DMS53 treated with DMSO at 0.1 percent for 48 hours (cell line): Measurements from ENCODE around the gene CLEC6A.
"Not testable (repeated sequence)": the region's sequence is repeated elsewhere in the genome, so short reads cannot be mapped to it uniquely, and the experiment has no call there.

Source experiments
- DNase-seq: peaks from one replicate; lab custom pipeline; 2025; ENCODE audit not compliant: unreplicated experiment; lab: John Stamatoyannopoulos, UW

Gene CLEC6A

DNA sequence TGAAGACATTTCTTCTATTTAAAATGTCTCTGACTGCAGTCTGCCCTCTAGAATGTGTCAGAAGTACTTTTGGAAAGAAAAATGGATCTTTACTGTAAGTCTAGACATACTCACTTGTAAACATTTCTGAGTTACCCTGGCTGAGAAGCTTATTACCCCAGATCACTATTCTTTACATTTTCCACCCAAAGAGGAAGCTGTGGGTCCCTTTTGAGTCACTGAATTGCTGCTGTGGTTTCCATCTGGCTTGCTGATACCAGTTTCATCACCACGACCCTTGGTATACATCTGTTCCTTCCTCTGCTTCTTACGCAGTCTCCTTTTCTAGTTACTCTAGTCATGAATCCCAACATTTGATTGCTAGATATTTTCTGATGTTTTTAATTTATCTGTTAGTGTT lies 37.3 kb downstream of the CLEC6A start:
- no peak for DNase-seq

DNA sequence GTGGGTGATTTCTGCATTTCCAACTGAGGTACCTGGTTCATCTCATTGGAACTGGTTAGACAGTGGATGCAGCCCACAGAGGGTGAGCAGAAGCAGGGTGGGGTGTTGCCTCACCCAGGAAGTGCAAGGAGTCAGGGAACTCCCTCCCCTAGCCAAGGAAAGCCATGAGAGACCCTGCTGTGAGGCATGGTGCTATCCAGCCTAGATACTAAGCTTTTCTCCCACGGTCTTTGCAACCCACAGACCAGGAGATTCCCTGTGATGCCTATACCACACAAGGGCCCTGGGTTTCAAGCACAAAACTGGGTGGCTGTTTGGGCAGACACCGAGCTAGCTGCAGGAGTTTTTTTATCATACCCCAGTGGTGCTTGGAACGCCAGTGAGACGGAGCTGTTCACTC lies 39.9 kb downstream of the CLEC6A start:
- DNase-seq, result not testable (repeated sequence)

DNA sequence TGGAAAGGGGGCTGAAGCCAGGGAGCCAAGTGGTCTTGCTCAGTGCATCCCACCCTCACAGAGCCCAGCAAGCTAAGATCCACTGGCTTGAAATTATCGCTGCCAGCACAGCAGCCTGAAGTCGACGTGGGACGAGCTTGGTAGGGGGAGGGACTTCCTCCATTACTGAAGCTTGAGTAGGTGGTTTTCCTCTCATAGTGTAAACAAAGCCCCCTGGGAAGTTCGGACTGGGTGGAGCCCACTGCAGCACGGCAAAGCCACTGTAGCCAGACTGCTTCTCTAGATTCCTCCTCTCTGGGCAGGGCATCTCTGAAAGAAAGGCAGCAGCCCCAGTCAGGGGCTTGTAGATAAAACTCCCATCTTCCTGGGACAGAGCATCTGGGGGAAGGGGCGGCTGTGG lies 40.3 kb downstream of the CLEC6A start:
- not testable (repeated sequence) for DNase-seq

DNA sequence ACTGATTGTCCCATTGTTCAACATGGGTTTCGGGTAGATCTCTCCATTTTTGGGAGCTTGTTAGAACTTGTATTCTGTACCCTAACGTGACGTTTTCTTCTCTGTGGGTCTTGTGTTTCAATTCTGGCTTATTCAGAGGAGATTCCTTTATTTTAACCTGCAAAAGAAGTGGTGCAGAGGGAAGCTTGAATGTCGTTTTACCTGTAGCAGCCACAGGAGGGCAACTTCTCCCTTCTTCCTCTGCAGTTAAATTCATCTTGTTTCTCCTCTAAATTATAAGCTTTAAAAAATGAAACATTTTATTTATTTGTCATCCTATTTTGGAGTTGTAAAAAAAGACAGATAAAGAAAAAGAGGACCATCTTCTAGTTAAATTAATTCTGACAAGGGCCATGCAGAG lies 43.9 kb downstream of the CLEC6A start:
- DNase-seq, result no peak

DNA sequence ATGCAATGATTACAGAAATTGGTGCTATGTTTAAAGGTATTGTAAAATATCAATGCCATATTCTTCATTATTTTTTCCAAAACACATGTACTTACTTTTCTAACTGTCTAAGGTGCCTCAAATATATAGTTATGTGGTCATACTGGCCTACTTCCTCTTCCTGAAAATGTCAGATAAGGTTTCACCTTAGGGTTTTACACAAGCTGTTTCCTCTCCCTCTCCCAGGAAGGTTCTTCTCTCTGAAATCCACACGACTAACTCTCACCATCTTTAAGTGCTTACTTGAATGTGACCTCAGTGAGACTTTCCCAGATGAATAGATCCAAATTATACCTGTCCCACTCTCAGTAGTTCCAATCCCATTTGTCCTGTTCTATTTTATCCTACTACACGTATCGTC lies 46.0 kb downstream of the CLEC6A start:
- DNase-seq, result no peak

DNA sequence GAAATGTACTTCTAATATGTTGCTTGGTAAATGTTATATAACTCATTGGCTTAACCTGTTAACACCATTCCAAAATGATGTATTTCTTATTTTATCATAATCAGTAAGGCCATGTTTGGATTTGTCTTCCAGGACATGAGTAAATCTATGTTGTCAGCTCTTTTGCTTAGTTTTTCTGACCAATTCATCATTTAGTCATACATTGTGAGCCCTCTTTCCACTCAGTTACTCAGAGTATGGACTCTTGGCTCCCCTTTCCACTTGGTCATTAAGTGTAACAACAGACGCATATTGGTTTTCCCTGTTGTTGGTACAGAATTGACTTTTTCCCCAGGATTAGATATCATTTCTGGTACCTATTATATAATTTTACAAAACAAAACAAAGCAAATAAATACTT lies 48.6 kb downstream of the CLEC6A start:
- DNase-seq, result no peak

DNA sequence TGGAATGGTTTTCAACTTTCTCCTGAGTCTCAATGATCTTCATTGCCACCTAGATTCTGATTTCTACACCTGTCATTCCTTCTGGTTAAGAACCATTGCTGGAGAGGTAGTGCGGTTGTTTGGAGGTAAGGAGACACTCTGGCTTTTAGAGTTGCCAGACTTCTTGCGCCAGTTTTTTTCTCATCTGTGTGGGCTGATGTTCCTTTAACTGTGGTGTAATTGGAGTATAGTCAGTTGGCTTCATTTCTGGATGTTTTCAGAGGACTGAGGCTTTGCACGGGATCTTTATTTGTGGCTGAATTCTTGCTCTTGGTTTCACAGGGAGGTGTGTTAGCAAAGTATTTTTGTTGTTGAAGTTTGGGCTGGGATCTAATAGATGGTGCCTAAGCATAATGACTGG lies 51.8 kb downstream of the CLEC6A start:
- no peak for DNase-seq

DNA sequence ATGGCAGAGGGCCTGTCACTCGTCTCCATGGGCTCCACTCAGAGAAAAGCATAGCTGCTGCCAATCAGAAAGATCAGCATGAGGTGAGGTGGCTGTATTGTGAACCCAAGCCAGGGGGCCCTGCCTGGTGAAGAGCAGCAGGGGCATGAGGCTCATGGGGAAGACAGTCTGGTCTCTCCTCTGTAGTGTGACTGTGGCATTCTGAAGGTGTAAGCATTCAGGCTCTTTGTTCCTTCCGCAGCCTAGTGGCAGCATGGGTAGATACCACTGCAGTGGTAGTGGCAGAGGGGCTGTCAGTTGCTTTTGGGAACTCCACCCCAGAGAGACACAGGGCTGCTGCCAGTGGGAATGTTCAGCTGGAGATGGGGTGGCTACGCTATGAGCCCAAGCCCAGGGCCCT lies 52.5 kb downstream of the CLEC6A start:
- DNase-seq, result no peak

DNA sequence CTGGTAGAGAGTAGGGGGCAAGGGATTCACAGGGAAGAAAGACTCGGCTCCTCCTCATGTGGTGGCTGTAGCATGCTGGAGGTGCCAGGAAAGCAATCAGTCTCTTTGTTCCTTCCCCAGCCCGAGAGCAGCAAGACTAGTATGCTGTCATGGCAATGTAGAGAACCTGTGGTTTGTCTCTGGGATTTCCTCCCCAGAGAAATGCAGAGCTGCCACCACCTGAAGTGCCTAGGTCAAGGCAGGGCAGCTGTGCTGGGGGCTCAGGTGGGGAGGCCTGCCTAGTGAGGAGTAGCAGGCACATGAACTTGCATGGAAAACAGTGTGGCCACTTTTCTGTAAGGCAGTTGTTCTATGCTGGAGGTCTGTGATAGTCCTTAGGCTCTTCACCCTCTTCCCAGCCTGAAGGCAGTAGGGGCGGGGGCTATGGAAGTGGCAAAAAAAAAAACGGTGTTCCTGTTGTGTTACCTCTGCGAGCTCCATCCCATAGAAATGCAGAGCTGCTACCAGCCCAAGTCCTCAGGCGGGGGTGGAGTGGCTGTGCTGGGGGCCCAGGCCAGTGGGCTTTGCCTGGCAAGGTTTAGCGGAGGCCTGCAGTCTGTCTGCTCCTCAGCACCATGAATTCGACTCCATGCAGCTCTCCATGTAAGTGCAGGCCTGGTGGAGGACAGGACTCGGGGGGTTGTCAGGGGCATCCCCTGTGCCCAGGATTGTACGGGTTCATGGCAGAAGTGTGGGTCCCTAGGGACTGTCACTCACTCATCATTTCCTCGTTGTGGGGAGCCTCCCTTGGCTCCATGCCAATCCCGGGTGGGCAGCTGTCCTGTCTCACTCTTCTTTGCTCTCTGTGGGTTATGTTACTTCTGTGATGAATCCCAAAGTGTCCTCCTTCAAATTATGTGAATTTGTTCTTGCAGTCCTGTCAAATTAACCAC lies 53.4 kb downstream of the CLEC6A start:
- no peak for DNase-seq

DNA sequence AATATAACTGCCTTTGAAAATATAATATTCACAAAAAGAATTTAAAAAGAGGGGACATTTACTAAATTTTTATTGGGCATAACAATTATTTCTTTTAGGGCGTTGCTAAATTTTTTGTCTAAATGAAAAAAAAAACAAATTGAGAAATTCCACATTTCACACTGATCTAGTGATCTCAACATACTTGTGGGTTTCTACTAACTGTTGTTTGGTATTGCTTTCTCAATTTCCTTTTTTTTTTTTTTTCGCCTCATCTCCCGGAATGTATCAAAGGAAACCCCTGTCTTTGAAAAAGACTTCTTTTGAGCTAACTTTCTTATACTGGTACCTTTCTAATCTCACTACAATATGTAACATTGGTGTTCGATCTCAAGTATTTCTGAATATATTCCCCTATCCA lies 57.5 kb downstream of the CLEC6A start, which contains the start of gene CLEC4D:
Gene CLEC4D (plus strand): TSS at position 248 of the 400 bp plus-strand sequence. CDS start 230 bp downstream, outside the sequence.
- no peak for DNase-seq

DNA sequence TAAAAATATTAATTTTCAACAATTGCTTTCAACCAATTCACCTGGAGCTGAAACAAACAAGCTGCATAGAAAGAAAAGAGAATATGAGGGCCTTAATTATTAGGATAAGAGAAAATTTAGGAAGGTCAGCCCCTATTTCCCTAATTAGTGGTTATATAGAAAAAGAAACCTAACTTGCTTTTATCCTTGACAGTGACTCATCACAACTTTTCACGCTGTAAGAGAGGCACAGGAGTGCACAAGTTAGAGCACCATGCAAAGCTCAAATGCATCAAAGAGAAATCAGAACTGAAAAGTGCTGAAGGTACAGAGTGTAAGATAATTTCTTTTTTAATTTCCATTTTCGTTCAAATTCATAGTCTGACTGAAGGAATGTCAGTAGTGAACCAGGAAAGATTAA lies 62.2 kb downstream of the CLEC6A start:
- no peak for DNase-seq

DNA sequence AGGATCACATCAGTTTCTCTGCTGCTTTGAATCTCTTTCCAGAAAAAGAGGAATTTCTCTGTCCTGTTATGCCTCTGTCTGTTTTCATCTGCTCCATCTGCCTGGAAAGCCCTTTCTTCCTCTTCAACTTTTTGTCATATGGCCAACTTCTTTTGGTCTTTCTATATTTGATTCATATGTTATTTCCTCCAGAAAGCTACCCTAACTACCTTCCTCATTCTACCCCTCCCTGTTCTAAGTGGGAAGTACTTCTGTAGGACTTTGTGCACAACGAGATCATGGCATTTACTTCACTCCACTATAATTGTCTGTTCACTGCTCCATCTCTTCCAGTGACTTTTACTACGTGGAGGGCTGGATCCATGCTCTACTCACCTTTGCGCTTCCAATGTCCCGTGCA lies 63.4 kb downstream of the CLEC6A start:
- DNase-seq, result no peak

DNA sequence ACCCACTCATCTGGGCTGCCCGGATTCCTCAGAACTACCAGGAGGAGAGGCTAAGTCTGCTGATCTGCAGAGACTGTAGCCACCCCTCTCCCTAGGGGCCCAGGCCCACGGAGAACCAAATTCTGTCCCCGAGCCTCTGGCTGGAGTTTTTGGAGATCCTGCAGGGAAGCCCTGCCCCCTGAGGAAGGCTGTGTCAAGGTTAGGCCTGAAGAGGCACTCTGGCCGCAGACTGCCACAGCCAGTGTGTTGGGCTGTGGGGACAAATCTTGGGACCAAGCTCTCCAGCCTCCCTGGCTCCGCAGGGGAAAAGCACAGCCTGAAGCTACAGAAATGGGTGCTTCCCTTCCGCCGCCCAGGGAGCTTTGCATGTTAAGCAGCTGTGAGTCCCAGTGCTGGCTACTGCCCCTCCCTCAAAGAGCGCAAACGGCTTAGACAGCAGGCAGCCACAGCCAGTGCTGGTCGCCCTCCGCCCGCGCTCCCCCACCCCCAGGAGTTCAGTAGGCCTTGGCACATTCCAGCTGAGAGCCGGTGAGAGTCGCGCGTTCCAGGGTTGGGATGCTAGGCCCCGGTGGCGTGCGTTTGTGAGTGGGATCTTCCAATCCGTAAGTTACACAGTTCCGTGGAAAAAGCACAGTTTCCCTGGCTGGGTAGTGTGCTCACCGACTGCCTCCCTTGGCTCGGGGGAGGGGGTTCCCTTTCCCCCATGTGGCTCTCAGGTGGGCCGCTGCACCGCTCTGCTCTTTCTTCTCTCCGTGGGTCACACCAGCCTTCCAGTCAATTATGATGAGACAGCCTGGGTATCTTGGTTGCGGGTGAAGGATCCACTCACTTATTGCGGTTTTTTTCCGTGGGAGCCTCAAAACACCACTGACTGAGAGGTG lies 71.7 kb downstream of the CLEC6A start:
- no peak for DNase-seq
